ENCODE results near the gene BBS1. TPM values are rescaled to one million over a fixed set of nuclear protein-coding genes. Genes with fewer than 3 reads are reported as not detected.

Gene BBS1
- total RNA-seq, 1 experiment from 2014 or later, result 56.1 TPM

DNA sequence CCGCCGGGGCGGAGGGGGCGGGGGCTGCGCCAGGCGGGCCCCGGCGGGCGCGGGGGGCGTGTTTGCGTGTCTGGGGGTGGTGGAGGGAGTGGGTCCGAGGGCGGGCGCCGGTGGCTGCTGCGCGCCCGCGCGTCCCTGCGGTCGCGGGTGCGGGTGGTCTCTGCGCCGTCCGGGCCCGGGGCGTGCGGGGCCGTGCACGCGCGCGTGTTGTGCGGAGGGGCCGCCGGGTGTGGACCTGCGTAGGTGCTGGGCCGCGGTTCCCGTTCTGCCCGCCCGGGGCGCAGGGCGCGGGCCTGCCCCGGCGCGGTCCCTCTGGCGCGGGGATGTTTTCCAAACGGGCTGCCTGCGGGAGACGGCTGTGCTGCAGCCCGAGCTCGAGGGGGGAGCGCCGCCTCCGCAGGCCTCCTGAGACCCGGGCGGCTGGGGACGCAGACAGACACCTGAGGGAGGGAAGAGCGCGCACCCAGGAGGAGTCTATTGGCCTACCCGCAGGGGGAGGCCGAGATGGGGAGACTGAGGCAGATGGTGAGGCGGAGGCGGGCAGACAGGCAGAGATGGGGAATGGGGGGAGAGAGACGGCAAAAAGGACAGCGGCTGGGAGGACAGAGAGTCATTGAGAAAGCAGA is 43.3 kb upstream of the BBS1 start:
- Histone ChIP-seq H3K9me2 (ENCODE audit: insufficient read depth) (no peaks in the 10 kb centered on the region), H3F3A (ENCODE audit: insufficient read depth, low read depth) (peaks cover 14% of the 10 kb centered on the region; the same call in 1 of the 2 replicates), H3K4me1 (replicated peaks; ENCODE audit: insufficient read depth) (peaks cover 10% of the 10 kb centered on the region), H2AFZ (peak overlapping the region; percentile 75), H3K4me3 (peak overlapping the region; percentile 90), H3K36me3 (ENCODE audit: low read depth) (no peaks in the 10 kb centered on the region), H3K4me2 (peak overlapping the region; percentile 98), H3K27ac (no peak overlapping the region), H3K79me2 (ENCODE audit: low read depth) (no peaks in the 10 kb centered on the region), H4K20me1 (ENCODE audit: insufficient read depth) (no peaks in the 10 kb centered on the region), H3K27me3 (ENCODE audit: insufficient read depth, low read depth) (no peaks in the 10 kb centered on the region), H3K9me3 (ENCODE audit: insufficient read depth, low read depth) (no peaks in the 10 kb centered on the region)
- ChIA-PET POLR2A (ENCODE audit: unreplicated experiment) (interaction anchor here (0.8 to 1.1 kb wide), 3 partner anchors 12 to 45 kb away, joined by 4 to 17 read pairs (median 13); partner anchors contain the start of gene MRPL11), CTCF (interaction anchor here (0.7 to 1.1 kb wide), 6 partner anchors 12 to 149 kb away, joined by 3 to 19 read pairs (median 6); partner anchors contain the start of genes MRPL11 and RBM14)
- no peak for TF ChIP-seq EZH2 (IDR thresholded peaks at IDR 0.05; ENCODE audit: low read depth)
- TF ChIP-seq, protein P1, sequence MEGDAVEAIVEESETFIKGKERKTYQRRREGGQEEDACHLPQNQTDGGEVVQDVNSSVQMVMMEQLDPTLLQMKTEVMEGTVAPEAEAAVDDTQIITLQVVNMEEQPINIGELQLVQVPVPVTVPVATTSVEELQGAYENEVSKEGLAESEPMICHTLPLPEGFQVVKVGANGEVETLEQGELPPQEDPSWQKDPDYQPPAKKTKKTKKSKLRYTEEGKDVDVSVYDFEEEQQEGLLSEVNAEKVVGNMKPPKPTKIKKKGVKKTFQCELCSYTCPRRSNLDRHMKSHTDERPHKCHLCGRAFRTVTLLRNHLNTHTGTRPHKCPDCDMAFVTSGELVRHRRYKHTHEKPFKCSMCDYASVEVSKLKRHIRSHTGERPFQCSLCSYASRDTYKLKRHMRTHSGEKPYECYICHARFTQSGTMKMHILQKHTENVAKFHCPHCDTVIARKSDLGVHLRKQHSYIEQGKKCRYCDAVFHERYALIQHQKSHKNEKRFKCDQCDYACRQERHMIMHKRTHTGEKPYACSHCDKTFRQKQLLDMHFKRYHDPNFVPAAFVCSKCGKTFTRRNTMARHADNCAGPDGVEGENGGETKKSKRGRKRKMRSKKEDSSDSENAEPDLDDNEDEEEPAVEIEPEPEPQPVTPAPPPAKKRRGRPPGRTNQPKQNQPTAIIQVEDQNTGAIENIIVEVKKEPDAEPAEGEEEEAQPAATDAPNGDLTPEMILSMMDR (conservative IDR thresholded peaks at IDR 0.05), result peak; percentile 49; the same call in 1 of the 2 replicates
- no TSS peak for BruUV-seq (replicated peaks)
- intact Hi-C loops (cut with micrococcal nuclease; ENCODE audit: unreplicated experiment), result loop anchor here (2.0 kb wide), 1 partner anchor 28 kb away; the partner anchor contains the start of gene MRPL11
- DNase-seq, result peak in 1 of 2 experiments; percentile 62

DNA sequence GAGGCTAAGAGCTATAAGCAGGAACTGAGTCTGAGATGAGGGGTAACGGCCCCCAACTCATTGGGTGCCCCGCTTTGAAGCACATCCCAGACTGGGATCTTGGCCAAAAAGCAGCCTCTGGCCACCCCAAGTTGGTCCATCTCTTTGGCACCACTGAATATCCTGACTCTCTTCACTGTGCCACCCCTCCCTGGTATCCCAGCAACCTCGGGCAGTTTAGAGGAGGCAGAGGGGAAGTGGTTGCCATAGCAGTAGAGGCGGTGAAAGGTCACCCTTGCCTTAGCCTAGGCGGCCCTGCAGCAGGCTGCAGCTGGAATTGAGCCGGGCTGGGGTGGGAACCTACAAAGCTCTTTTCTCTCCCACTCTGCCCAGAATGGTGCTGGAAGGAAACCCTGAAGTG is 42.7 kb upstream of the BBS1 start:
- H2AFZ ChIP-seq, result no peak overlapping the region
- peaks cover 14% of the 10 kb centered on the region; the same call in 1 of the 2 replicates for H3F3A ChIP-seq (ENCODE audit: insufficient read depth, low read depth)
- POLR2A ChIA-PET (ENCODE audit: unreplicated experiment), result no interaction called here
- no peaks in the 10 kb centered on the region for H4K20me1 ChIP-seq (ENCODE audit: insufficient read depth)
- peak in 1 of 2 experiments; percentile 34 for DNase-seq
- no peaks in the 10 kb centered on the region for H3K27me3 ChIP-seq (ENCODE audit: insufficient read depth, low read depth)
- CTCF ChIA-PET, result no interaction called here
- no peaks in the 10 kb centered on the region for H3K9me3 ChIP-seq (ENCODE audit: insufficient read depth, low read depth)
- peaks cover 10% of the 10 kb centered on the region for H3K4me1 ChIP-seq (replicated peaks; ENCODE audit: insufficient read depth)
- H3K4me2 ChIP-seq, result peak overlapping the region; percentile 98
- no peaks in the 10 kb centered on the region for H3K79me2 ChIP-seq (ENCODE audit: low read depth)
- H3K4me3 ChIP-seq, result peak overlapping the region; percentile 90
- no TSS peak for BruUV-seq (replicated peaks)
- TF ChIP-seq EZH2 (IDR thresholded peaks at IDR 0.05; ENCODE audit: low read depth), result no peak
- TF ChIP-seq, protein P1 (conservative IDR thresholded peaks at IDR 0.05), result no peak
- no peaks in the 10 kb centered on the region for H3K36me3 ChIP-seq (ENCODE audit: low read depth)
- no peaks in the 10 kb centered on the region for H3K9me2 ChIP-seq (ENCODE audit: insufficient read depth)
- intact Hi-C loops (cut with micrococcal nuclease; ENCODE audit: unreplicated experiment), result loop anchor here (2.0 kb wide), 1 partner anchor 29 kb away; the partner anchor contains the start of gene MRPL11
- H3K27ac ChIP-seq, result no peak overlapping the region

DNA sequence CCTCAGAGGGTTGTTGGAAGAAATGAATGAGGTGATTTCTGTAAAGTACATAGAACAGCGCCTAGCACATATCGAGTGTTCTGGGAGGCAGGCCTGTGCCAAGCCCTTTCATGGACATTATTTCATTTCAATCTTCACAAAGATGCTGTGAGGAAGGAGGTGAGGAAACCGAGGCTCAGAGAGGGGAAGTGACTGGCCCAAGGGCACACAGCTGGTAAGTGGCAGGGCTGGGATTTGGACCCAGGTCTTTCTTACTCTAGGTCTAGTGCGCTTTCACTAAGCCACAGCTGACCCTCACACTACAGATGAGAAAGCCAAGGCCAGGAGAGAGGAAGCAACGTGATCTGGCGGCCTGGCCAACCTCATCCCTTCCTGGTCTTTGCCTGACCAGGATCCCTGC is 41.7 kb upstream of the BBS1 start:
- no peak overlapping the region for H2AFZ ChIP-seq
- DNase-seq, result no peak
- intact Hi-C loops (cut with micrococcal nuclease; ENCODE audit: unreplicated experiment), result no loop called here
- BruUV-seq (replicated peaks), result no TSS peak
- peaks cover 14% of the 10 kb centered on the region; the same call in 1 of the 2 replicates for H3F3A ChIP-seq (ENCODE audit: insufficient read depth, low read depth)
- peaks cover 10% of the 10 kb centered on the region for H3K4me1 ChIP-seq (replicated peaks; ENCODE audit: insufficient read depth)
- no peak overlapping the region for H3K27ac ChIP-seq
- no peaks in the 10 kb centered on the region for H3K9me2 ChIP-seq (ENCODE audit: insufficient read depth)
- H3K4me2 ChIP-seq, result no peak overlapping the region
- ChIA-PET POLR2A (ENCODE audit: unreplicated experiment) (interaction anchor here (0.6 to 0.7 kb wide), 4 partner anchors 18 to 976 kb away, joined by 3 to 8 read pairs (median 4); no protein-coding TSS in a partner anchor), CTCF (interaction anchor here (0.6 kb wide), 1 partner anchor 340 kb away, joined by 3 read pairs; no protein-coding TSS in a partner anchor)
- TF ChIP-seq EZH2 (IDR thresholded peaks at IDR 0.05; ENCODE audit: low read depth), result no peak
- TF ChIP-seq, protein P1 (conservative IDR thresholded peaks at IDR 0.05), result no peak
- H3K36me3 ChIP-seq (ENCODE audit: low read depth), result no peaks in the 10 kb centered on the region
- no peaks in the 10 kb centered on the region for H3K9me3 ChIP-seq (ENCODE audit: insufficient read depth, low read depth)
- no peaks in the 10 kb centered on the region; the same call in 1 of the 2 replicates for H4K20me1 ChIP-seq (ENCODE audit: insufficient read depth)
- no peaks in the 10 kb centered on the region for H3K27me3 ChIP-seq (ENCODE audit: insufficient read depth, low read depth)
- H3K79me2 ChIP-seq (ENCODE audit: low read depth), result no peaks in the 10 kb centered on the region
- H3K4me3 ChIP-seq, result no peak overlapping the region

Measured in PC-9 (cell line).